A549 (cell line): Measurements from ENCODE around the gene TPGS1.

Experiments used
- JUN ChIP-seq, 2 experiments: fragments of >200 bp; sonication (Bioruptor Twin); formaldehyde crosslinking; IDR thresholded peaks; 2 replicates in 1 of 2; 3 replicates in 1 of 2; pipeline ENCODE4 v1.6.1; 2016 to 2017
- RAD21 ChIP-seq, 2 experiments: fragments of >200 bp in 1 of 2; sonication (Bioruptor Twin) in 1 of 2; formaldehyde crosslinking in 1 of 2; IDR thresholded peaks in 1 of 2; conservative IDR thresholded peaks in 1 of 2; 2 replicates in 1 of 2; 3 replicates in 1 of 2; pipeline ENCODE4 v1.6.1; 2012 to 2018; ENCODE audit warnings: inconsistent platforms in 1 of 2

GRCh38 chr19:464208-464545 is 43.1 kb upstream of the TPGS1 start:
- TF ChIP-seq JUN (IDR thresholded peaks at IDR 0.05): no peak
- TF ChIP-seq RAD21 (conservative IDR thresholded peaks at IDR 0.05 in 1 of 2, IDR thresholded peaks at IDR 0.05 in 1 of 2): no peak
